Mucosa of rectum (tissue), 2 donors: ENCODE measurements around the gene ANO7.

Experiments used
- H3K27ac ChIP-seq, 2 donors: one replicate each; pipeline ENCODE4 v1.7.0; 2013; ENCODE audit warnings: inconsistent platforms in 2 of 2, low read depth in 2 of 2, low read length in 2 of 2
- H3K27me3 ChIP-seq, 2 donors: one replicate each; pipeline ENCODE4 v1.7.0; 2013; ENCODE audit warnings: low read length in 2 of 2; ENCODE audit not compliant: control insufficient read depth in 2 of 2, insufficient read depth in 2 of 2
- H3K36me3 ChIP-seq, 2 donors: one replicate each; pipeline ENCODE4 v1.7.0; 2013; ENCODE audit warnings: low read length in 2 of 2; ENCODE audit not compliant: control insufficient read depth in 2 of 2, insufficient read depth in 2 of 2
- H3K4me1 ChIP-seq, 2 donors: one replicate each; pipeline ENCODE4 v1.7.0; 2013; ENCODE audit warnings: low read length in 2 of 2, mild to moderate bottlenecking in 1 of 2; ENCODE audit not compliant: control insufficient read depth in 2 of 2, insufficient read depth in 2 of 2
- H3K4me3 ChIP-seq, 2 donors: one replicate each; pipeline ENCODE4 v1.7.0; 2013; ENCODE audit warnings: low read length in 2 of 2
- H3K9ac ChIP-seq, 2 donors: one replicate each; pipeline ENCODE4 v1.7.0; 2013; ENCODE audit warnings: low read length in 2 of 2, low read depth in 1 of 2, mild to moderate bottlenecking in 1 of 2
- H3K9me3 ChIP-seq, 2 donors: one replicate each; pipeline ENCODE4 v1.7.0; 2013; ENCODE audit warnings: low read length in 2 of 2; ENCODE audit not compliant: control insufficient read depth in 2 of 2
- donor health status: healthy.
- donor health status: Normal muscosa, but diverticular disease.

The ANO7 gene

DNA sequence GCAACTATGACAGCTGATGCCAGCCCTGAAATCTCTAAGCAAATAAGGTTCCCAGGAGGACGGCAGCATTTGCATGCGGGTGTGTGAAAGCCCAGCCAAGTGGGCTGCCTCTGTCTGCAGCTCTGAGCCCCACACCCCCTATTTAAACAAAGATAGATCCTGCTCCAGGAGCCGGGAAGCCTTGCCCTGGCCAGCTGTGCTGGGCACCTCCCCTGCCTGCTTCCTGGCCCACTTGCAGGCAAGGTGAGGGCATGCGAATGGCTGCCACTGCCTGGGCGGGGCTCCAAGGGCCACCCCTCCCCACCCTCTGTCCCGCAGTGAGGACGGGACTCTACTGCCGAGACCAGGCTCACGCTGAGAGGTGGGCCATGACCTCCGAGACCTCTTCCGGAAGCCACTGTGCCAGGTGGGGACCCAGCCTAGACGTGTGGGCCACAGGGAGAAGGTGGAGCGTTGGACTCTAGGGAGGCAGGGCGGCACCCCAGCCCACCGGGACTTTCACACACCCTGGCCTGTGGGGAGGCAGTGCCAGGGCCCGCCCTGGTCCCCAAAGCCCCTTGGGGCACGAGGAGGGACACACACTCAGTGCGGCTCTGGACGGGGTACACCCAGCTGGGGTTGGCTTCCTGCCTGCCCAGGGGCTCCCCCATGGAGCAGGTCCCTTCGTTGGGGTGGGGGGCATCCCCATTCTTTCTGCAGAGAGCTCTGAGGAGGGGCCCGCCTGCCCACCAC, at the start of gene ANO7:
ANO7 (plus strand) TSS at position 317 of the 732 bp plus-strand sequence. CDS start 1,387 bp downstream, outside the sequence.
- peak within 1 kb of the TSS; percentile 65 to 67 for H3K27ac ChIP-seq

GRCh38 chr2:241139531-241140444, 48.7 kb upstream of the ANO7 start:
- H3K4me3 ChIP-seq: no peak overlapping the region
- no peaks in the 10 kb centered on the region for H3K27me3 ChIP-seq
- H3K36me3 ChIP-seq: peaks cover 4 to 19% of the 10 kb centered on the region in 2 donors
- peaks cover 3 to 11% of the 10 kb centered on the region in 2 donors for H3K4me1 ChIP-seq
- H3K9me3 ChIP-seq: no peaks in the 10 kb centered on the region
- H3K9ac ChIP-seq: peak overlapping the region in 1 of 2 donors; percentile 2
- H3K27ac ChIP-seq: no peak overlapping the region

More for the DNA sequence above, at the start of gene ANO7:
- H3K9ac ChIP-seq: peak within 1 kb of the TSS; percentile 14 to 74
- peak within 1 kb of the TSS; percentile 57 to 60 for H3K4me3 ChIP-seq
- H3K27me3 ChIP-seq: no peaks in the 10 kb centered on the region
- peaks cover 5 to 6% of the 10 kb centered on the region in 2 donors for H3K4me1 ChIP-seq
- no peaks in the 10 kb centered on the region for H3K9me3 ChIP-seq
- peaks cover 0 to 2% of the 10 kb centered on the region in 2 donors for H3K36me3 ChIP-seq

- no peak overlapping the region for H3K9ac ChIP-seq
- peaks cover 4 to 19% of the 10 kb centered on the region in 2 donors for H3K36me3 ChIP-seq
Measured at GRCh38 chr2:241140445-241140840, 48.0 kb upstream of the ANO7 start.

DNA sequence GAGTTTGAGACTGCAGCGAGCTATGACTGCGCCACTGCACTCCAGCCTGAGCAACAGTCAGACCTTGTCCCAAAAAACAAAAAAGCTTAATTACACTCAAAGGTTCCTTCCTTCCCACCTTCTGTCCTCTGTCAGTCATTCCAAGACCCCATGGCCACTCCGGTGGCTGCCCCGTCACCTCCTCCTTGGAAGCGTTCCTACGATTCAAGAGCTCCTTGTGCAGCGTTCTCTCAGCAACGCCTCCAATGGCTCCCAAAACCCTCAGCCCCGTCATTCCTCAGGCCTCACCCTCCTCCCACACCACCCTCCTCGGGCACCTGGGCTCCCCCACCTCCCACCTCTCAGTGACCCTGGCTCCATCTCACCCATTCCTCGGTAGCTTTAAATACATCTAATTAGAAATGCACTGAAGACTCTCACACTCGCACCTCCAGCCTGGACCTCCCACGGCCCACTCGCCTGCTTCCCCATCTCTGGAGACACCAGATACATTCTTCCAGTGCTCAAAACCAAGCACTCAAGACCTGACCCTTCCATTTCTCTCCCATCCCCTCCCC, 47.2 kb upstream of the ANO7 start:
- Histone ChIP-seq H3K36me3 (peaks cover 4 to 15% of the 10 kb centered on the region in 2 donors), H3K9ac (no peak overlapping the region), H3K4me3 (no peak overlapping the region), H3K4me1 (peaks cover 1 to 2% of the 10 kb centered on the region in 2 donors), H3K9me3 (no peaks in the 10 kb centered on the region), H3K27me3 (no peaks in the 10 kb centered on the region), H3K27ac (no peak overlapping the region)

More at GRCh38 chr2:241140445-241140840, 48.0 kb upstream of the ANO7 start:
- H3K9me3 ChIP-seq: no peaks in the 10 kb centered on the region
- H3K27me3 ChIP-seq: no peaks in the 10 kb centered on the region
- peaks cover 3 to 9% of the 10 kb centered on the region in 2 donors for H3K4me1 ChIP-seq
- H3K4me3 ChIP-seq: no peak overlapping the region
- H3K27ac ChIP-seq: no peak overlapping the region

DNA sequence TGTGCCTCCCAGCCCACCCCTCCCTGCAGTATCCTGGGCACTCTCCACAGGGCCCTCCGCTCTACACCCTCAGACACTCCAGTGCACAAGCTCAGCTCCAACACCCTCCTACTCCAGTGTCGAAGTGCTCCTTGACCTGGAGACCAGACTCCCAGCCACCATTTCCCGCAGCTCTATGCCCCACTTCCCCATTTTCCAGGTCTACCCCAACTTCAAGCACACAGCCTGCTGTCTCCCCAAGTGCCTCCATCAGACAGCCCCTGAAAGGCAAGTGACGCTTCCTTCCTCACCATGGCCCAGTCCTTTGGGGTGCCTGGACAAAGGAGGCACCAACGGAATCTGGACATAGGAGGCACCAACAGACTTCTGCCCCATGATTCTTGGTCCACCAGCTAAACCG, 46.4 kb upstream of the ANO7 start:
- Histone ChIP-seq H3K27me3 (no peaks in the 10 kb centered on the region), H3K36me3 (peaks cover 0 to 12% of the 10 kb centered on the region in 2 donors), H3K9ac (no peak overlapping the region), H3K27ac (no peak overlapping the region), H3K9me3 (no peaks in the 10 kb centered on the region), H3K4me1 (no peaks in the 10 kb centered on the region), H3K4me3 (no peak overlapping the region)

DNA sequence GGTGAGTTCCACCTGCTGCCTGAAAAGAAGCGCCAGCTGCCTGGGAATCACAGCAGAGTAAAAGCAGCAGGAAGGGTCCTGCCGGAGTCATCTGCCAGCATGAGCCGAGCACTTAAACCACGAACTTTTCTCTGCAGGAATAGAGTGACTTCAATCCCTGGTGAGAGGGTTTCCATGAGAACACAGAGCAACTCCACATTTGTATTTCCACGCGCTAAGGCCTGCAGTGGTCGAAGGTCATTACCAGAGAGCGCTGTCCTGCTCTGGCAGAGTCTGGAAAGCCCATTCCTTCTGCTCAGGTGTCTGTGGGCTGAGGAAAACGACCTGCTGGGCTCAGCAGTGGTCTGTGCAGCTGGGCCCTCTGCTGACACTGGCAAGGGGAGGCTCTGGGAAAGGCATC, 45.9 kb upstream of the ANO7 start:
- Histone ChIP-seq H3K36me3 (peaks cover 0 to 10% of the 10 kb centered on the region in 2 donors), H3K4me1 (no peaks in the 10 kb centered on the region), H3K9me3 (no peaks in the 10 kb centered on the region), H3K27me3 (no peaks in the 10 kb centered on the region), H3K4me3 (no peak overlapping the region), H3K9ac (no peak overlapping the region), H3K27ac (no peak overlapping the region)

GRCh38 chr2:241146286-241146685, 42.2 kb upstream of the ANO7 start:
- Histone ChIP-seq H3K4me1 (peaks cover 12 to 13% of the 10 kb centered on the region in 2 donors), H3K27me3 (no peaks in the 10 kb centered on the region), H3K9ac (no peak overlapping the region), H3K36me3 (peaks cover 0 to 2% of the 10 kb centered on the region in 2 donors), H3K9me3 (no peaks in the 10 kb centered on the region), H3K27ac (no peak overlapping the region), H3K4me3 (no peak overlapping the region)

GRCh38 chr2:241147336-241147735, 41.1 kb upstream of the ANO7 start:
- peaks cover 14% of the 10 kb centered on the region in 2 donors for H3K4me1 ChIP-seq
- peaks cover 0 to under 1% of the 10 kb centered on the region in 2 donors for H3K36me3 ChIP-seq
- no peaks in the 10 kb centered on the region for H3K9me3 ChIP-seq
- H3K9ac ChIP-seq: no peak overlapping the region
- no peak overlapping the region for H3K27ac ChIP-seq
- no peak overlapping the region for H3K4me3 ChIP-seq
- H3K27me3 ChIP-seq: no peaks in the 10 kb centered on the region

GRCh38 chr2:241148239-241148638, 40.2 kb upstream of the ANO7 start:
- Histone ChIP-seq H3K27me3 (no peaks in the 10 kb centered on the region), H3K9ac (peak overlapping the region in 1 of 2 donors; percentile 32), H3K4me1 (peaks cover 14% of the 10 kb centered on the region in 2 donors), H3K9me3 (no peaks in the 10 kb centered on the region), H3K36me3 (peaks cover 1 to 5% of the 10 kb centered on the region in 2 donors), H3K27ac (no peak overlapping the region), H3K4me3 (peak overlapping the region in 1 of 2 donors; percentile 89)
